GM21515 (cell line): ENCODE results near the gene MAFF.
"Not testable (repeated sequence)": the region's sequence is repeated elsewhere in the genome, so short reads cannot be mapped to it uniquely, and the experiment has no call there.

Source experiments
- ATAC-seq: cut with Tn5 transposase; IDR thresholded peaks from one replicate; pipeline ENCODE4 v1.9.1; 2021; ENCODE audit not compliant: unreplicated experiment

Gene MAFF

DNA sequence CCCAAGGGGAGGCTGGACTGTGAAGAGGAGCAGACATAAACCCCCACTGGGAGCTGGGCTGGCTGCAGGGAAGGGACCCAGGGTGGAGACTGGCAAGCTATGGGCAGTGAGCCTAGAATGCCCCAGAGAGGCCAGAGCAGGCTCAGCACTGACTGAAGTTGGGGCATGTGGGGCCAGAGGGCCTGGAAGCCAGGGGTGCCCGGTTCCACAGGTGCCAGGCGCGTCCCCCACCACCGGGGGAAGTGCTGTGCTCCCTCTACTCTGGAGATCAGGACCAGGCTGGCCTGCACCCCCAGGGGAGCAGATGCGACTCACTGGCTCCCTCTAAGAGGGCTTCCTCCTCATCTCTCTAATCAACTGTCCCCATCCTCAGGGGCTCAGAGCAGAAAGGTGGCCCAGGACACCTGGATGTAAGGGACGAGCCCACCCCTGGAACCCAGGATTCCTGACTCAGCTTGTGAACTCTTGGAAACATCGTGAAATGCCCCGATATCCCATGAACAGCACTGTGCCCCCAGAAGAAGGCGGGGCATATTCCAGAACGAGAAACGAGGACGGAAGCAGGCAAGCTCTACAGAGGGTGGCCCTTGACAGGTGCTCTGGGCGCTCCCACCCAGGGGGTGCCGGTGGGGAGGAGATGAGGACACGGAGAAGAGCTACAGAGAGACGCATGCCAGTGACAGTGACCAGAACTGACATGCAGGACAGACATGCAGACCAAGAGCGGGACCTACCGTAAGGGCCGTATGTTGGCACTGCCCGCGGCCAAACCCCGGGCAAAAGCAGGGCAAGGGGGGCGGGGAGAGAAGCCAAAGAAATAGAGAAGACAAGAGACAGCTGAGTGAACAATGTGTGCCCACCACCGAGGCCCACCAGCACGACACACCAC, 20.4 kb downstream of the MAFF start:
- ATAC-seq: no peak

DNA sequence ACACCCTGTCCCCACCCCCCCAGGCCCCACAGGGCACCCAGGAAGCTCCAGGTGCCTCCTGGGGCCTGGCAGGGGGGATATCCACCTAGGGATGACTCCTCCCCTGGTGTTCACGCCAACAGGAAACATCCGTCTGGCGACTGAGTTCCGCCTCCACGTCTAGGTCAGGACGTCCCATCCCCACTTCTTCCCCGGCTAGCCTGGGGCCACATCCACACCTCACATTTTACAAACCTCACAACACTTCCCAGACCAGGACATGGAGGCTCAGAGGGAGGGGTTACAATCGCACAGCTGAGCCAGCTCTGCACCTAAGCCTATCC, 21.0 kb downstream of the MAFF start:
- ATAC-seq: no peak

DNA sequence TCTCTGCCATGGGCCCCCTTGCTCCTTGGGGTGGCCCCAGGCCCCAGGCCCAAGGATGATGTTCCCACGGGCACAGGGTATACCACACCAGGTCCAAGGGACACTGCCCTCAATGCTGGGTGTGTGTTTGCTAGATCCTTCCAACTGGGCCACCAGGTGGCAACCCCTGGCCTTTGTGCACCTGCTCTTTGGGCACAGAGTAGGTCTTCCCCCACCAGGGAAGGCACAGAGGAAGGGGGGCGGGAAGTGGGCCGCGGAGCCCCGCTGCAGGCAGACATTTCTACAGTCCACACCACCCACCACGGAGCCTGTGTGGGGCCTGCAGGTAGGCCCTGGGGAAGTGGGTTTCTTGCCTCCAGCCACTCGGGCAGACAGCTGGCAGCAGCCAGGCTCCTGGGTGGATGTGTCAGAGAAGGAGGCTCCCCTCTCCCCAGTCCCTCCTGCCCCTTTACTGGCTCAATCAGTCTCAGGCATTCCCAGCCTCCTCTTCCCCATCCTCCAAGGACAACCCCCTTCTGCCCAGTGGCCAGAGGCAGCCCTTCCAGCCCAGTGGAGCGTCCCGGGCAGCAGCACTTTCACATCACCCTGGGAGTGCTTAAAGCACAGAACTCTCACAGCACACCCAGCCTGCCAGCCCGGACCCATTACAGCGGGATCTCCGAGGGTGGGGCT, 21.6 kb downstream of the MAFF start:
- no peak for ATAC-seq

DNA sequence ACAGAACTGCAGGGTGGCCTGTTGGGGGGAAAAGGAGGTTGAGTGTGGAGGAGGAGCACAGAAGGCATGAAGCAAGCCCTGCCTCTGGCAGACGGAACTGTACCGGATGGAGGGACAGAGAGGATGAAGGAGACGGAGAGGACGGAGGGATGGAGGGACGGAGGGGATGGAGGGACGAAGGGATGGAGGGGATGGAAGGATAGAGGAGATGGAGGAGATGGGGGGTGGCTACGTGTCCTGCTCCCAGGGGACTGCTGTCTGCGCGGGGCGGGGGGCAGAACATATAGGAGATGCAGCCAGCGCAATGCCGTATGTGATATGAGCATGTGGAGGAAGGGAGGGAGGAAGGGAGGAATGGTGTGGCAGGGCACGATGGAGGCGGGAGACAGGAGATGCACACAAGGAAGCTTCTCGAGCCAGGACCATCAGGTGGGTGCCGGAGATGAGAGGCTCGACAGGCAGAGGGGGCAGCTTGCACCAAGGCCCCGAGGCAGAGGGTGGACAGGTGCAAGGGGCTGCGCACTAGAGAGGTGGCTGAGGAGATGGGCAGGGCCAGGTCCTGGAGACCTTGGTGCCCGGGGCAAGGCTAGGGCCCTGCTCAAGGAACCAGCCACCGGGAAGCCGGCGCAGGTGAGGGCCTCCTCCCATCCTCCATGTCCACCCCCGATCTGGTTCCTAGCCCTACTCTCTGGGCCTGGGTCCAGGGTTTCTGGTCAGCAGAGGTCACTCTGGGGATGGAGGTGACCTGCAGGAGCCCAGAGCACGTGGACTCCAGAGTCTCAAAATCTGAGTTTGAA, 25.3 kb downstream of the MAFF start:
- ATAC-seq: no peak

DNA sequence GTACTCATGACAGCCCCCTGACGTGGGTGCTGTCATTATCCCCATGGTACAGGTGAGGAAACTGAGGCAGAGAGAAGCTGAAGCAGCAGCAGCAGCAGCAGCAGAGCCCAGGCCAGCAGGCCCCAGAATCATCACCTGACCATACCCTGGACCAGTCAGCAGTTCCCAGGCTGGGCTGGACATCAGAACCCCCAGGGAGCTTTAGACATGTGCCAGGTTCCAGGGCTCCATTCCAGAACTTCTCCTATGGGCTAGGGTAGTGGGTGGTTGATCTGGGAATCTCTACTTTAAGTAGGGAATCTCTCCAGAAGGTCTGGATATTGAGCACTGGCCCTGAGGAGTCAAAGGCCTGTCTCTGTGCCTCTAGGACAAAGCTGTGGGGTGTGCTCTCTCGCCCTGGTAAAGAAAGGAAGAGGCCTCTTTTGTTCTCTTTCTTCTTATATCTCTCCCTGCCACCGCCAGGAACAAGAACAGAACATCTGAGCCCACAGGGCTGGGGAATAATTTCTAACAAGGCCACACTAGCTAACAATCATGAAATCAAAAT, 26.6 kb downstream of the MAFF start:
- no peak for ATAC-seq

DNA sequence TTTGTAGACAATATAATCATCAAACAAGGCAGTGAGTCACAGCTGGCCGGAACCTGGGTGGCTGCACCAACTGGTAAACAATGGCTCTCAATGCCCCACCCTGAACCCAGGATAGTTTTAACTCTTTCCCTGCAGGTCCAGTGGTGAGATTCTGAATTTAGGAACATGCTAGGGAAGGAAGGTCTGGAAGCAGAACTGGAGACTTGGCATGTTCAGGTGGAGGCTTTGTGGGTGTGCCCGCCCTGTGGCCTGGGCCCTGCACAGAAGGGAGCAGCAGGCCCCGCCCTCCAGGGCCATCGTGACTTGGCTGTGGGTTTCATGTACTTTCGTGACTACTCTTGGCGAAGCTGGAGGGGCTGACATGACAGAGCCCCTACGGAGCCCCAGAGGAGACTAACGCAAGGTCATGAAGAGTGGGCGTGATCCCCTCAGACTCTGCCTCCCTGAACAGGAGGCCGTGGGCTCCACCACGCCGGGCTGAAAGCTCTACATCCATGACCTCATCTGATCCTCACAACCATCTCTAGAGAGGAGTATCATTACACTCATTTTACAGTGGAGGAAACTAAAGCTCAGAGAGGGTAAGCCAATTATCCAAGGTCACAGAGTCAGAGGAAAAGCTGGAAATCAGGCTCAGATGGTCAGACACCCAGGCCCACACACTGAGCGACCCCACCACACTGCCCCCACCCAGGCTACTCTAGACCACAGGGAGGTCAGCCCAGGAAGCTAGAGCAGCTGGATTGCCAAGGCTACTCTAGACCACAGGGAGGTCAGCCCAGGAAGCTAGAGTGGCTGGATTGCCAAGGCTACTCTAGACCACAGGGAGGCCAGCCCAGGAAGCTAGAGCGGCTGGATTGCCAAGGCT, 27.3 kb downstream of the MAFF start:
- no peak for ATAC-seq

DNA sequence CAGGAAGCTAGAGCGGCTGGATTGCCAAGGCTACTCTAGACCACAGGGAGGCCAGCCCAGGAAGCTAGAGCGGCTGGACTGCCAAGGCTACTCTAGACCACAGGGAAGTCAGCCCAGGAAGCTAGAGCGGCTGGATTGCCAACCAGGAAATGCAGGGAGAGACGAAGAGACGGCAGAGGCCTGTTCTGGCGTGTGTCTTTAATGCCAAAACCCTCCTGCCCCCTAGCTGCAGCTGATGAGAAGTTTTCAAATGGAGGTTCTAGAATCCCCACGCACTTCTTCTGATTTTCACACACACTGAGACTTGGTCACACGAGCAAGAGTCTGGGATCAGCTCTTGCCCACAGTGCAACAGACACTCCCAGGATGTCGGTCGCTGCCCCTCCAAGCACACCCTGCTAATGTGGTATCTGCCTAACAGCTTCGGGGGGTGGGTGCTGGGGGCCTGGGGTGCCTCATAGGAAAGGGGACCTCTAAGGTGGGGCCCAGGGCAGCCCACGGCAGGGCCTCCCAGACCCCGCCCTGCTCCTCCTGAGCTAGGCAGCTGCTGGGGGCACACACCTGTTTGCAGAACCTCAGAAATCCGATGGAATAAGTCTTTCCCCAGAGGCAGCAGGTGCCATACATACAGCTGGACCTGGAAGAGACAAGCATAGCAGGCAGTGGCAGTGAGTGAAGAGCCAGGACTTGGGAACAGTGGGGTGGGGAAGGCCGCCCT, 28.5 kb downstream of the MAFF start:
- no peak for ATAC-seq

DNA sequence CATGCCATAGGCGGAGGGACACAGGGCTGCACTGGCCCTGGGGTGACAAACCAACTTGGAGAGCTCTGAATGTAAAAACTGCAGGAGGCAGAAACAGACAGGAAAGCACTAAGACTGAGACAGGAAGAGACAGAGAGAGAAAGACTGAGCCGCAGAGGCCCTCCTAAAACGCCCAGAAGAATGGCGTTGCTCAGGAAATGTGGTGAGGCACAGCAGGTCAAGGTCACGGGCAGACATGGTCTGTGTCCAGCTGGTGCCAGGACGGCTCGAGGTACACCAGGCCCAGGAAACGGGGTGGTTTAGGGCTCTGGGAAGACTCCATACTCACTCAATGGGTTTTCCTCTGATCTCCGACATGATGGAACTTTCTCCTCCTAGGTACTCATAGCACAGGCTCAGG, 29.1 kb downstream of the MAFF start:
- no peak for ATAC-seq

DNA sequence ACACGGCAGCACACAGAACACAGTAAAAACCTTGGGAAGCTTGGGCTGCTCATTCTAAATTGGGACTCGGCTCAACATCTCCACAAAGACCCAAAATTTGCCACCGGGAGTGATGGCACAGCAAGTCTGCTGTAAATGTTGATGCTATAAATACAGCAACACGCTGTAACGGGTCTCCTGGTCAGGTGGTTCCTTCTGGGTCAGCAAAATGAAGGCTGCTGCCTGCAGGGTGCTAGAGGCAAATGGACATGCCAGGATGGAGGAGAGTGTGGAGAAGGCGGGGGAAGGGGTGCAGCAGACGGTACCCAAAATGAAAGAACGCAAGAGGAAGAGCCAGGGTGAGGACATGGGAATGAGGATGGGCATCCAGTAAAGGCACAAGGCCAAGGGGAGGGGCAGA, 30.4 kb downstream of the MAFF start:
- ATAC-seq: no peak

DNA sequence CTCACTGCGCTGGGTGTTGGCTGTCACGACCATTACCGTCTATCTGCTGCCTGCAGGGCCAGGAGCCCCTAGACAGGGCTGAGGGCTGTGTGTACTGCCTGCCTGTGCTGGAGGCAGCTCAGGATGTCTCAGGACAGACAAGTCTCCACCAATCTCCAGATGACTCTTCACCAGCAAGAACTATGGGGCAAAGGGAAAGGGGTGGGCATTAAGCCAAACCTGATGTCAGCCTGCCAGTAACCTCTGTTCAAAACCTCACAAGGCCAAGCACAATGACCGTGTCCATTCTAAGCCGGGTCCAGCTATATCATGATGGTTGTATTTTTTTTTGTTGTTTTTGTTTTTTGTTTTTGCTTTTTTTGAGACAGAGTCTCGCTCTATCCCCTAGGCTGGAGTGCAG, 31.6 kb downstream of the MAFF start:
- ATAC-seq: no peak

DNA sequence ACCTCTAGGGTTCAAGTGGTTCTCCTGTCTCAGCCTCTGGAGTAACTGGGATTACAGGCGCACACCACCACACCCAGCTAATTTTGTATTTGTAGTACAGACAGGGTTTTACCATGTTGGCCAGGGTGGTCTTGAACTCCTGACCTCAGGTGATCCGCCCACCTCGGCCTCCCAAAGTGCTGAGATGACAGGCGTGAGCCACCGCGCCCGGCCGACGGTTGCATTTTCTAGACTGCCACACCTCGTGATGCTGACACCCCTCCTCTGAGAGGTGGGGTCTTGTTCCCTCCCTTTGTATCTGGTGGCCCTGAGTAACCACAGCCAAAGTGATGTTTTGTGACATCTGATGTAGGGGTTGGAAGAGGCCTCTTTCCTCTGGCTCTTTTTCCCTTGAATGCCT, 32.1 kb downstream of the MAFF start:
- ATAC-seq: not testable (repeated sequence)

DNA sequence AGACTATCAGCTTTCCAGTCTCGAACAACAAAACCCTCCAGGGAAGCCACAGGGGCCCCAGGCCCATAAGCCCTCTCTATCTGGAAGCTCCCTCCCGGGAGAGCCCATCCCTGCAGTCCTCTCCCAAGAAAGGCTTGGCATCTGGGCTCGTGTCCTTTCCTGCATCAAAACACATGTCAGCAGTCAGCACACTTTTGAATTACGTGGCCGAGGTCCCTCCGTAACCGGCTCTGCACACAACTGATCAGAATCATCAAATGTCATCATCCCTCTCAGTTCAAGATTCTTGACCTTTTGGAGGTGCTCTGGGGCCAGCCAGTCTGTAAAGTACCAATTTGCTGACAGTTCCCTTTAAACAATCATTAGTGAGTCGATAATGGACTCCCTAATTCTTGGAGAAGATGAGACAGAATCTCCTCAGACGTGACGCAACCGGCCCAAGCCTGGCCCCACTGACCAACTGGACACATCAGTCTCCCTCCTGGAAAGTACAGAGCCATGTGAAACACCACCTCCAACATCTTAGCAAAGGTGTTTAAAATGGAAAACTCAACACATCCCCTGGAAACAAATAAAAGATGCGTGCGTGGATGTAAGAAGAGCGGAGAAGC, 33.6 kb downstream of the MAFF start:
- ATAC-seq: no peak

DNA sequence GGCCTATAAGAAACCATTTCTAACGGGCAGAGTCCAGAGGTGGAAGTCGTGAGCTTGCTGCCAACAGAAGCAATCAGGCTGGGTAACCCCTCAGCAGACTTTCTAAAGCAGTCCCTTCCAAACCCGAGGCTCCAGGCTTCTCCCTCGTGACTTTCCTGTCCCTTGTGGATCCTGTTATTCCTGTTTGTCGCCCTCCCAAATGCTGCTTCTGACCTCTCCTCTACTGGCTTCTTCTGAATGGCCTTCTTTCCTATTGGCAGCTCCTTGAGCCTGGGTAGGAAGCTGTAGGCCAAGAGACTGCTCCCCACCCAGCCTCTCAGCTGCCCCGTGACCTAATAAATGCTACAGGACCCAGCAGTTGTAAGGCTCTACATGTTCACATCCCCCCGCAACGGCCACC, 35.0 kb downstream of the MAFF start:
- no peak for ATAC-seq

DNA sequence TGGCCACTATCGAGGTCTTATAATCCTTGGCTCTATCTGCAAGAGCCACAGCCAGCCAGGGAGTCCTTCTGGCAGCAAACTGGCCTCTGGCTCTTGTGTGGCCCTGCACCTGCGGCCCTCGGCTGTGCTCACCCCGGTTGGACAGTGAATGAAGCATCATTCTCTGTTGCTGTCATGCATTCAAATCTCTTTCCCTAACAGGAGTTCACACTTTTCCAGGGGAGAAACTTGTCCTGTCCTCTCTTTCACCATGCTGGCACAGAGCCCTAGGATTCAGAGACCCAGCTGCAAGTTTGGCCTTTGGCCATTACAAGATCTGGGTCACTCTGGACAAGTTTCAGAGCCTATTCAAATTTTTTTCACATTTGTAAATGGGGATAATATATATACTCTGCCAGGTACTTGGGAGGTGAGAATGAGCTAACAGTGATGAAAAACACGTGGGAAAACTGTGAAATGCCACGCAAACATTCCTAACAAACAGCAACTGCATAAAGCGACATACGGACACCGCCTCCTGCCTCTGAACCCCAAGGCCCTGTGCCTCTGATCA, 36.8 kb downstream of the MAFF start:
- no peak for ATAC-seq

DNA sequence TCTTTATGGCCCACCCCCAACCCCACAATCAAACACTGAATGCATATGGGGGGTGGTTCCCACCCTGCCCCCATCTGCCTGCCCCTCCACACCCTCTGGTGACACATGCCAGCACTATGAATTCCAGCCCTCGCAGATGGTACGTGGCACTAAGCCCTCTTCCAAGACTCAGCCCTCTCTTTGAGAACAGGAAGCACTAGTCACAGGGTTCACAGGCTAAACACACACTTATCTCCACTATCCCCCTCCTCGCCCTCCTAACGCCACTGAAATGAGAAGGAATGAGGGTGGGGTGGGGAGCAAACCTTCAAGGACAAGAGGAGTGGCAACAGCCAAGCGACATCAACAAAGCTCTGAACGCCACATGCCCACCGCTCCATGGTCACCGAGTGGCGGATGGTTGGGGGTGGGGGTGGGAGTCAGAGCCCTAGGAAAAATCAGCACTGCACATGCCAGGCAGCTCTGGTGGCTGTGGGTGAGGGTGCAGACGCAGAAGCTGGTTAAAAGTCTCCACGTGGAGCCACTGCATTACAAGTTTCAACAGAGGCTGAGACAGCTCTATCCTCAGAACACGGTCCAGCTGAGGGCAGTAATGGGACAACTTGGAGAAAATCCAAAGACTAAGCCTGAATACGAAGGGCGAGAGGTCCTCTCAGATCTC, 37.4 kb downstream of the MAFF start:
- ATAC-seq: no peak

DNA sequence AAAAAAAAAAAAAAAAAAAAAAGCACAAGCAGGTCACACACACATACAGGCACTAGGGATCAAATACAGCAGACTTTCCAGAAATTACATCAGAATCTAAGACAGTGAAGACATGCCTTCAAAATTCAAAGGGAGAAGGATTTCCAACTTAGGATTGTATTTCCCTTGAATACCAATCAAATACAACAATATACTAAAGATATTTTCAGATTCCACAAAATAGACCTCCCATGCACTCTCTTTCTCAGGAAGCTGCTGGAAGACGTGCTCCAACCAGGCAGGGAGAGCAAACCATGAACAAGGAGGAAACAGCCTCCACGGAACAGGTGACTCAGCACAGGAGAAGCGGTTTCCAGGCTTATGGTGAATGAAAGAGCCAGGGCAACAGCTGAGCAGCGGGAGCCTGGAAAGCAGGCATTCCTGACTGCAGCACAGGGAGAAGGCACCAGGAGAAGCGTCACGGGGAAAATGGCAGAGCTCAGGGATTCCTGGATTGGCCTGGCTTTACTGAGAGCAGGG, 39.0 kb downstream of the MAFF start:
- ATAC-seq: no peak

DNA sequence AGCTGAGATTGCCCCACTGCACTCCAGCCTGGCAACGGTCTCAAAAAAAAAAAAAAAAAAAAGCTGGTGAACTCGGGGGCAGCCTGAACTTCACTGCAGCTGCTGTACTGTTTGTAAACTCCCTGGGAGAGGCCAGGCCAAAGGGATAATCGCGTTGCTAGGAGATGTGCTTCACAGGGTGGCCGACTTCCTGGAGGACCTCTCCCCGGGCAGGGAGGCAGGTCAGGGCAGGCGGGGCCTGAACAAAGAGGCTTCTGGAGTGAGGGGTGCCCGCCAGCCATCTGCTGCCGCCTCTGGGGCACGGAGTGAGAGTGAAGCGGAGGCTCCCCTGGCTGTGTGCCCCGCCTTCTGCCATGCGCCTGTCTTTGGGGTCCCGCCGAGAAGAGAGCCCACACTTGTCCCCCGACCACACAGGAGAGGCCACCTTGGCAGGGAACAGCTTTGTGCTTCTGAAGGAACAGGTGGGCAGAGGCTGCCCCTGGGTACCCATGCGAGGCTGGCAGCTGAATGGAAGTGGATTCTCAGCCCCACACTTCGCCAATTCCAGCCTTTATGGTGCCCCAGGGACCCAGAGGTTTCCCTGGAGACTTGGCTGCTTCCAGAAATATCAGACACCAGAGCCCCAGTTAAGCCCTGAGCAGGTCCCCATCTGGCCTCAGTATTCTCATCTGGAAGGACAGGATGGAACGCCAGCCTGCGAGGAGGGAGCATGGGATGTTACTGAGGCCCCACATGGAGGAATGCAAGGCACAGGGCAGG, 41.4 kb downstream of the MAFF start:
- ATAC-seq: no peak

DNA sequence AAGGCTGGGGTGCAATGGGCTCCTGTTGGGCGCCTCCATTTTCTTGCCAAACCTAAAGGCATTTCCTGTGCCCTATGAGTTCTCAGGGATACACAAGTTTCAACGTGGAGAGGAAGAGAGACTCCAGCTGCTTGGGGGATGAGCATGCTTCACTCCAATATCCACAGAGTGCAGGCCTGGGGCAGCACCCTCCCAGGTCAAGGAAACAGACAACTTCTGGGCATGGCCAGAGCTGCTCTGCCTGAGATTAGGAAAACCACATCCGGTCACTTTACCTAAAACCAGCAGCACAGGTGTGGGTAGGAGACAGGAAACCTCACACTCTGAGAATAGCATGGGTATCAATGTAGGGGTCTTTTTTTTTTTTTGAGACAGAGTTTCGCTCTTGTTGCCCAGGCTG, 42.3 kb downstream of the MAFF start:
- no peak for ATAC-seq
